Right atrium auricular region (tissue), 2 donors: Measurements from ENCODE around the gene PTPN7. TPM values are rescaled to one million over a fixed set of nuclear protein-coding genes. Genes with fewer than 3 reads are reported as not detected.
A peak's percentile ranks its signal among the peaks of the same experiment; 100 is the strongest.
"Not testable (repeated sequence)": the region's sequence is repeated elsewhere in the genome, so short reads cannot be mapped to it uniquely, and the experiment has no call there.

Experiments used
- DNase-seq: peaks from one replicate; pipeline ENCODE4 v3.0.0-alpha.2; 2019; ENCODE audit warnings: low spot score
- H3K27ac ChIP-seq, 2 donors: fragments of 200-600 bp; sonication (generic); 1 replicate in 1 of 2; 2 replicates in 1 of 2; pipeline ENCODE4 v1.5.1; 2016 to 2019
- H3K27me3 ChIP-seq, 2 donors: fragments of 200-600 bp; sonication (generic); one replicate each; pipeline versions ENCODE4 v1.5.1 to v1.6.0; 2017 to 2019
- H3K36me3 ChIP-seq: fragments of 200-600 bp; sonication (generic); one replicate; pipeline ENCODE4 v1.5.1; 2016
- H3K4me1 ChIP-seq, 2 donors: fragments of 200-600 bp; sonication (generic); one replicate each; pipeline versions ENCODE4 v1.5.1 to v1.6.0; 2017 to 2019
- H3K4me3 ChIP-seq, 2 donors: fragments of 200-600 bp; sonication (generic); 1 replicate in 1 of 2; 2 replicates in 1 of 2; pipeline ENCODE4 v1.5.1; 2017 to 2019; ENCODE audit warnings: mild to moderate bottlenecking in 1 of 2, moderate library complexity in 1 of 2
- H3K9me3 ChIP-seq, 2 donors: fragments of 200-600 bp; sonication (generic); one replicate each; pipeline ENCODE4 v1.5.1; 2019
- CTCF ChIP-seq, 2 donors: fragments of 200-600 bp; sonication (generic); IDR thresholded peaks; one replicate each; pipeline ENCODE4 v1.5.1; 2019; ENCODE audit warnings: antibody characterized with exemption in 2 of 2
- total RNA-seq, 2 donors: library from RNA; depleted of rRNA; stranded (reverse); fragments of >200 nt; gene quantifications; one replicate each; pipeline ENCODE4 v1.1.0, GENCODE V29; 2016

The PTPN7 gene
- total RNA-seq, 2 donors from 2014 or later, result 0.41 to 0.63 TPM

GRCh38 chr1:202146279-202146678 lies 14.1 kb downstream of the PTPN7 start:
- no peak for DNase-seq
- Histone ChIP-seq H3K9me3 (no peaks in the 10 kb centered on the region), H3K4me3 (no peak overlapping the region), H3K4me1 (peaks cover 0 to 28% of the 10 kb centered on the region in 2 donors), H3K27me3 (no peaks in the 10 kb centered on the region), H3K36me3 (no peaks in the 10 kb centered on the region), H3K27ac (no peak overlapping the region)
- TF ChIP-seq CTCF (IDR thresholded peaks at IDR 0.05), result no peak

- not testable (repeated sequence) for H3K36me3 ChIP-seq, H3K27me3 ChIP-seq, H3K4me3 ChIP-seq, H3K9me3 ChIP-seq, DNase-seq
- Histone ChIP-seq H3K4me1 (peaks cover 0 to 28% of the 10 kb centered on the region in 2 donors), H3K27ac (peak overlapping the region in 1 of 2 donors; percentile 94)
Measured at GRCh38 chr1:202145744-202146140, 14.7 kb downstream of the PTPN7 start.

- H3K4me1 ChIP-seq, result peaks cover 0 to 28% of the 10 kb centered on the region in 2 donors
- no peaks in the 10 kb centered on the region for H3K27me3 ChIP-seq
- TF ChIP-seq CTCF (IDR thresholded peaks at IDR 0.05), result peak in 1 of 2 donors; percentile 10
- DNase-seq, result no peak
- peak overlapping the region; percentile 90 to 98 for H3K4me3 ChIP-seq
- peak overlapping the region; percentile 89 to 94 for H3K27ac ChIP-seq
- no peaks in the 10 kb centered on the region for H3K9me3 ChIP-seq
- H3K36me3 ChIP-seq, result no peaks in the 10 kb centered on the region
Measured at GRCh38 chr1:202145068-202145743, 15.2 kb downstream of the PTPN7 start.

GRCh38 chr1:202144402-202145067 lies 15.9 kb downstream of the PTPN7 start, which contains the start of gene ARL8A:
TSS of gene ARL8A (minus strand) at chr1:202144737. CDS start at chr1:202144572, 165 bp downstream.
- DNase-seq, result peak; percentile 72
- peak within 1 kb of the TSS; percentile 89 to 94 for H3K27ac ChIP-seq

GRCh38 chr1:202143768-202144401 lies 16.5 kb downstream of the PTPN7 start:
- no peaks in the 10 kb centered on the region for H3K27me3 ChIP-seq
- DNase-seq, result no peak
- no peaks in the 10 kb centered on the region for H3K36me3 ChIP-seq
- H3K4me1 ChIP-seq, result peaks cover 0 to 28% of the 10 kb centered on the region in 2 donors
- no peak for TF ChIP-seq CTCF (IDR thresholded peaks at IDR 0.05)
- H3K27ac ChIP-seq, result peak overlapping the region; percentile 89 to 94
- peak overlapping the region; percentile 90 to 98 for H3K4me3 ChIP-seq
- H3K9me3 ChIP-seq, result no peaks in the 10 kb centered on the region

More at GRCh38 chr1:202144402-202145067, 15.9 kb downstream of the PTPN7 start, which contains the start of gene ARL8A:
- H3K4me1 ChIP-seq, result peaks cover 0 to 28% of the 10 kb centered on the region in 2 donors
- peak within 1 kb of the TSS; percentile 90 to 98 for H3K4me3 ChIP-seq
- no peak for TF ChIP-seq CTCF (IDR thresholded peaks at IDR 0.05)
- no peaks in the 10 kb centered on the region for H3K9me3 ChIP-seq
- H3K27me3 ChIP-seq, result no peaks in the 10 kb centered on the region
- no peaks in the 10 kb centered on the region for H3K36me3 ChIP-seq
